A549 treated with CORT108297 at 1 μM for 4 hours (cell line): ENCODE results near the gene DEPDC1. TPM values are rescaled to one million over a fixed set of nuclear protein-coding genes. Genes with fewer than 3 reads are reported as not detected.

Source experiments
- total RNA-seq: library from RNA; stranded (reverse); fragments of 200-300 nt; extraction: Qiagen RNA extraction; gene quantifications from 5 replicates; pipeline ENCODE4 v1.2.3, GENCODE V29; 2022

The DEPDC1 gene, protein sequence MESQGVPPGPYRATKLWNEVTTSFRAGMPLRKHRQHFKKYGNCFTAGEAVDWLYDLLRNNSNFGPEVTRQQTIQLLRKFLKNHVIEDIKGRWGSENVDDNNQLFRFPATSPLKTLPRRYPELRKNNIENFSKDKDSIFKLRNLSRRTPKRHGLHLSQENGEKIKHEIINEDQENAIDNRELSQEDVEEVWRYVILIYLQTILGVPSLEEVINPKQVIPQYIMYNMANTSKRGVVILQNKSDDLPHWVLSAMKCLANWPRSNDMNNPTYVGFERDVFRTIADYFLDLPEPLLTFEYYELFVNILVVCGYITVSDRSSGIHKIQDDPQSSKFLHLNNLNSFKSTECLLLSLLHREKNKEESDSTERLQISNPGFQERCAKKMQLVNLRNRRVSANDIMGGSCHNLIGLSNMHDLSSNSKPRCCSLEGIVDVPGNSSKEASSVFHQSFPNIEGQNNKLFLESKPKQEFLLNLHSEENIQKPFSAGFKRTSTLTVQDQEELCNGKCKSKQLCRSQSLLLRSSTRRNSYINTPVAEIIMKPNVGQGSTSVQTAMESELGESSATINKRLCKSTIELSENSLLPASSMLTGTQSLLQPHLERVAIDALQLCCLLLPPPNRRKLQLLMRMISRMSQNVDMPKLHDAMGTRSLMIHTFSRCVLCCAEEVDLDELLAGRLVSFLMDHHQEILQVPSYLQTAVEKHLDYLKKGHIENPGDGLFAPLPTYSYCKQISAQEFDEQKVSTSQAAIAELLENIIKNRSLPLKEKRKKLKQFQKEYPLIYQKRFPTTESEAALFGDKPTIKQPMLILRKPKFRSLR
- total RNA-seq, result 12.8 to 17.9 TPM (median 16.1 TPM) in 5 replicates

DNA sequence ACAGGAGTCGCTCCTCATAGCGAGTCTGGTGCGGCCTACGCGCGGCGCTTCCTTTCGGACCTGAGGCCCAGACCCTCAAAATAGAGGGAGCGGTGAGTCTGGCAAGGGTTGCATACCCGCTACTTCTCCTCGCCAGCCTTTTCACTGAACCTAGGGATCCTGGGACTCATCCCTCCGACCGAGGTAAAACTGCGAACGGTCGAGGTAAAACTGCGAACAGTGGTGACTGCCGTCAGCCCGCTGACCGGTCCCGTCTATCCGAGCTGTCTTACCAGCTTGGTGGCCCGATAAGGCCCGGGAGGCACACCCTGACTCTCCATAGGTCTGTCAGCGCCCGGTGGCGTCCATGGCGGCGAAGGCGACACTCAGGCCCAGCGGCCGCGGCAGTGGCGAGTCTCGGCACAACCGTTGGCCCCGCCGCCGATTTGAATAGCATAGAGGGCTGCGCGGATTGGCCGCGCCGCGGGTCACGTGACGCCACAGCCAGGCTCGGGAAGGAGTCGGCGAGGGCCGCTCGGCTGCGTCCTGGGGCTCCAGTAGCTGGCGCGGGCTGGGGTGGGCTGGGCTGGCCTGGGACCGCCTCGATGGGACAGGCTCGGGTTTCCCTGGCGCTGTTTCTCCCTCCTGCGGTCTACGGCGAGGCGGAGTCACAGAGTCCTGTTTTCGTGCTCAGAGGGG, at the start of gene DEPDC1:
Gene DEPDC1 (minus strand): TSS at position 403 of the 678 bp plus-strand sequence. CDS start 83 bp downstream, at position 320.

GRCh38 chr1:68449901-68450300, 47.0 kb downstream of the DEPDC1 start, which contains the start of gene RPE65:
Gene RPE65 (minus strand): TSS chr1:68449954. CDS start chr1:68449905, 49 bp downstream.

Other genes starting within 250 kb of the DEPDC1 start
- not detected in 5 replicates for gene RPE65, start 47.1 kb downstream of the DEPDC1 start, total RNA-seq